Activated CD8-positive, alpha-beta memory T cell treated with anti-CD3 and anti-CD28 coated beads for 1 hour (primary cell): ENCODE measurements around the gene KCNJ16.

Source experiments
- DNase-seq, 2 donors: peaks; one replicate each; pipeline ENCODE4 v3.0.0-alpha.2; 2020; ENCODE audit warnings: low read depth in 1 of 2; ENCODE audit errors: extremely low read depth in 1 of 2

Gene KCNJ16

DNA sequence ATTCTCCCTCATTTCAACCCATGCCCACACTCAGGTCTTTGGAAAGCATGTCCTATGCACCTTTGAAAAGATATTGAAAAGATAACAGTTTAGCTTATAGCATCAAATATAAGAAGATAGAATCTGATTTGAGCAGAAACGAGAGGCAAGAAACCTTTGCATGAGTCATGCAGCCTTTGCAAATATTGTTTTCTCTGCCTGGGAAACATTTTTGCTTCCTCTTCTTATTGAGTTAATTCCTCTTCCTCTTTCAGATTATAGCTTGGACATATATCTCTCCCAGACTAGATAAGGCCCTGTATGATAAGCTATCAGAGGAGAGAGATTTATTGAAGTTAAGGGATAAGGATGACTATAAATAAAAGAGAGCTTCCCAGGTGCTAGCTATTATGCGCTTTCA is 48.2 kb downstream of the KCNJ16 start:
- no peak for DNase-seq

DNA sequence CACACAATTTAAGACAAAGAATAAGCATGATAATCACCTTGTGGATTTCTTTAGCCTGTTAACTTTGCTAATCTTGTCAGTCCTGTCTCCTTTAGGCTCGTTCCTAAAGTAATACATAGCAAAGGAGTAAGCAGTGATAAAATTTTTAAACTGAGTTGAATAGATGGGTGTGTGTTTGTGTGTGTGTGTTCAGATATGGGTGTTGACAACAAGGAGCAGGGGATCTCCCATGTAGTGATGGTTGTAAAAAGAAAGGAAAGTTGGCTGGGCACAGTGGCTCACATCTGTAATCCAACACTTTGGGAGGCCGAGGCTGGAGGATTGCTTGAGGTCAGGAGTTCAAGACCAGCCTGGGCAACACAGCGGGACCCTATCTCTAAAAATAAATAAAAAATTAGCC is 49.7 kb downstream of the KCNJ16 start:
- no peak for DNase-seq

DNA sequence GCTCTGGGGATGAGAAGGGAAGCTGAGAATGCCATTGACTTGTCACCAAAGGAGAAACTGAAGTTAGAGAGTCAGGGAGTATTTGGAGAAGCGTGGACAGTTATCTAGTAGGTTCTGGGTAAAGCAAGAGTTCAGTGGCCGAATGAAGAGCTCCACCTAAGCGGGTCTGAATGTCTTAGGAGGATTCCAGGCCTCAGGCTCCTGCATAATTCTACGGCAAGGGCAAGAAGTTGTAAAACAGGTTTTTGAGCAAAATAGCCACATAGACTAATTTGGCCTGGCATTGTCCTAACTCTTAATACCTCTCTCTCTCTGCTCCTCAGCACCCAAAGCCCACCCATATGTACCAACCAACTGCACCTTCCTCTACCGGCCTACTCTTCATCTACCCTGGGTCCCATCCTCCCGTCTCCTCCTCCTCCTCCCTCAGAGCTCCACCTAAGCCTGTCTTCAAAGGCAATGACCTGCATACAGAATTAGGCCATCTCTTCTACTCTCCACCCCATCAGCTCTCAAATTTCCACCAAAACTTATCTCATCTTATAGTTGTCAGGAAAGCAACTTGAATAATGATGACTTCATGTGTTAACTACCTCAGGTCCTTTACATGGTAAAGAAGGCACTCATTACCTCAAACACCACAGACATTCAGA is 52.3 kb downstream of the KCNJ16 start:
- no peak for DNase-seq

DNA sequence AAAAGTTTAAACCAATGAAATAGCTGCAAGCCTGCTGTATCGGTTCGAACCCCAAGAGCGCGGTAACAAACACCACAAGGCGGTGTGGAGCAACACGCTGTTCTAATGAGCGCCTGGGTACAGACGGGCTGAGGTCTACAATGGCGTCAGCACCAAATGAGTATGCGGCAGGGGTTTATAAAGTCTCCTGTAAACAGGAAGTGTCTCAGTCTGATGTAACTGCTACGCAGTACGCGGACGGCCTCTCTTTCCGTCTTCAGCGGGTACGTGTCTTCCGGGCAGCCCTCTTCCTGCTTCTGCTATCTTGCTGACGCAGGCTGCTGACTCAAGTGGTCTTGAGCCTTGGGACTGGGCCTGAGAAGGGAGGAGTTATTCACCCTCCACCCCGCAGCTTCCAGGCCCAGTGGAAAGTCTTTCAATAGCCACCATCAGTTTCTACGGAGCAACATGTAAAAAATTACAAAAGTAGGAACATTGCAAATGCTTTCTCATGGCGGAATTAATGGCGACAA is 53.8 kb downstream of the KCNJ16 start:
- no peak for DNase-seq

DNA sequence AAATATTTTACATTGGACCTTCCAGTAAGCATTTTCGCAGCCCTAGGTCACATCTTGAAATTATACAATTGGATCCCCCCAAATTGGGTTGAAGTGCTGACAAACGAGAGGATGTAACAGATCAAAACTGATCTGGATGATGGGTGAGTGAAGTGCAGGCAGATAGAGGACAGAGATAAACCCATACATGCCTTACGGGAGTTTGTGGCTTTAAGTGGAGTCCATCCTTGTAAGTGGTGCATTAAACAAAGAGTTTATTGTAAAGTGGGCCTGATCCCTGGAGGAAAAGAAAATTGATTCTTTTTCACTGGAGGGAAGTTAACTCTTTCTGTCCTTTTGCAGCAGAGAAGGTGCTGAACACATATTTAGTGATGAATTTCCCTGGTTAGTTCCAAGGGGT is 55.3 kb downstream of the KCNJ16 start:
- no peak for DNase-seq

DNA sequence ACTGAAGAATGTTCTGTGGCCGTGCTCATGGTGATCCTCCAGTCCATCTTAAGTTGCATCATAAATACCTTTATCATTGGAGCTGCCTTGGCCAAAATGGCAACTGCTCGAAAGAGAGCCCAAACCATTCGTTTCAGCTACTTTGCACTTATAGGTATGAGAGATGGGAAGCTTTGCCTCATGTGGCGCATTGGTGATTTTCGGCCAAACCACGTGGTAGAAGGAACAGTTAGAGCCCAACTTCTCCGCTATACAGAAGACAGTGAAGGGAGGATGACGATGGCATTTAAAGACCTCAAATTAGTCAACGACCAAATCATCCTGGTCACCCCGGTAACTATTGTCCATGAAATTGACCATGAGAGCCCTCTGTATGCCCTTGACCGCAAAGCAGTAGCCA is 57.5 kb downstream of the KCNJ16 start:
- no peak for DNase-seq

DNA sequence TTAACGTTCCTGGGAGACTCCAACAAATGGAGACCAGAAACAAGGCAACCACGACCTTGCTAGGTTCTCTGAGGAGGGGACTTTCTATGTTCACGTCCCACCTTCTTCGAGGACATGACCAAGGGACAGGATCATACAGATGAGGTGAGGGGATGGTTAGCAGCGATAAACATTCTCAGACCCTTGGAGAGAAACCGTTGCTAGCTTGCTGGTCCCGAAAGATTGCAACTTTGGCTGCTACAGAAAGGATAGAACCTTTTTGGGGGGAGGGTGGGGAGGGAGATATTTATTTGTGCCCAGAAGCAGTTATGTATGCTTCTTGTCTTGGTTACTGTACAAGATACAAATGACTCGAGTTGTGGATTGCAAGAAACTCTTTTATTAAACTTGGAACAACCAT is 59.0 kb downstream of the KCNJ16 start:
- DNase-seq, result no peak

DNA sequence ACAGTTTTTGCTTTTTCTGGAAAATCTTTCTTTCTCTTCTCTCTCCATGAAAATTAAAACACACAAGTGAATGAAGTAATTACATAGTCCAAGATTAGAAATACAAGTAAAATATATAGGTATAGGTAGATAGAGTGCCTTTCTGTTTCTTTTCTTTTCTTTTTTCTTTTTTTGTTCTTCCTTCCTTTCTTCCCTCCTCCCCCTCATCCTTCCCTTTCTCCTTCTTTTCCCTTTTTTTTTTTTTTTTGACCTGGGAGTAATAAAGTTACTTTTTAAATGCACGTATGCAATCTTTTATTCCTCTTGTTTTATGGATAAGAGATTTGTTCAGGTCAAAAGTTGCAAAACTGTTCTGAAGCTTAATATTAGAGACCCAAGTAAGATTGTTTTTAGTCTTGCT is 59.8 kb downstream of the KCNJ16 start:
- no peak for DNase-seq

DNA sequence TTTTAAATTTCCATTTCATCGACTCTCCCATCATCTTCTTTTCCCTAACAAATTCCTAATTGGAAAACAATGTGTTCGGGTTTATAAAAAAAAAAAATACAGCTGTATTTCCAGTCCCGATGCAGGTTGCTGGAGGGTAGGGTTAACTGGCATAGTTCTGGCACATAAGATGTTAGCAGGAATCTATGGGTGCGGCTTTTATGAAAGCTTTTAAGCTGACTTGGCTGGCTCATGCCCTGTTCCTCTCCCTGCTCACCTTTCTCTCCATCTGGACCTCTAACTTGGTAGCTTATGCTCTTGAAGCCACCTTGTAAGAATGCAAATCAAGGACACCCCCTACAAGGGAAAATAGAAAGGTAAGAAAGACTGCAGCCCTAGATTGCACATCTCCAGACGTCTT is 61.1 kb downstream of the KCNJ16 start:
- no peak for DNase-seq

DNA sequence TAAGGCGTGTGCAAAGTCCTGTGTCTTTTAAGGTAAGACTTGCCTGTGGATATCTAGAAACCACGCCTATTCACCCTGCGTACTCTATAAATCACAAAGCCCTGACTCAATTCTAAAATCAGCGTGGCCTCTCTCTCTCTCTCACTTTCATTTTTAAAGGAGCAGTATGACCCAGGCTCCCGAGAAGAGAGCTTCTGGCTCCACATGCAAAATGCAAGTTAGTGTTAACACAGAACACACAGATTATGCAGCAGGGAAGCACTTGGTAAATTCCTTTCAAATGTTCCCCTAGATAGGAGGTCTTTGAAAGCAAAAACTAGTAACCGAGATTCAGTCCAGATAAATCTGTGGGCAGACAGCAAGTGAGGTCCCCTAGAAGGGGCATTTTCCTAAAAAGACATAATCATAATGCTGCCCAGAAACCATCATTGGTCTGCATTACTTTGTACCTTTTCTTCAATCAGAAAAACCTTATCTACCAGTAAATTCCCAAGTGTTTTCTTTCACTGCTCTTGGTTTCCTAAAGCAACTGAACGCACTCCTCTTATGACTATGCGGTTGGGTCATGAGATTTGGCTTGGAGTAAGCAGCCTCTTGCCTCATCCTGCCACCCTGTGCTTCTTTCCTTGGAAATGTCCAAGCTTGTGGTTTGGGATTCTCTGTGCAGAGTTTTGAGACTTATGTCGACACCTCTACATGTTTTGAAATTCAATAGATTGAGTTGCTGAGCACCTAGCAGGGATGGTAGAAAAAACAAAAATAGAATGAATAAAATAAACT is 62.6 kb downstream of the KCNJ16 start:
- DNase-seq, result no peak

DNA sequence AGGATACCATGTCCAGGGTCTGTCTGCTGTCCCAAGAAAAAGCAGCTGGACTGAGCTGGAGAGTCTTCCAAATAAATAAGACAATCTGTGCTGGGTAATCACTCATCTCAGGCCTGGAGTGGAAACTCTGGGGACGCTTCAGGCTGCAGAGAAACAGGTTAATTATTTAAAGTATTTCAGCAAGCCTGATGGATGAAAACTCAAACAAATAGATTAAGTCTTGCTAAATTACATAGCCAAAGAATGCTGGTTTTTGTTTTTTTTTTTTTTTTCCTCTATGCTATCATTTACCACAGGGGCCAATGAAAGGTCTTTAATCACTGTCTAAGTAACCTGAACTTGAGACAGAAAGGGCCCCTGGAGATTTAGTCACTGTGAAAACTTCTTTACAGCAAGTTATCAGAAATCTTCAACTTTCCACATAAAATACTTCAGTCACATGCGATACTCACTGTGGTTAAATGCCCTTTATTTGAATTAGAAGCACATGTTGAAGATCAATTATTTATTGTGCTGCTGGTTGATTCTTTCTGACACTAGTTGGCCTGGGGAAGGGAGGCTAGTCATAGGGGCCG is 63.4 kb downstream of the KCNJ16 start:
- DNase-seq, result no peak

DNA sequence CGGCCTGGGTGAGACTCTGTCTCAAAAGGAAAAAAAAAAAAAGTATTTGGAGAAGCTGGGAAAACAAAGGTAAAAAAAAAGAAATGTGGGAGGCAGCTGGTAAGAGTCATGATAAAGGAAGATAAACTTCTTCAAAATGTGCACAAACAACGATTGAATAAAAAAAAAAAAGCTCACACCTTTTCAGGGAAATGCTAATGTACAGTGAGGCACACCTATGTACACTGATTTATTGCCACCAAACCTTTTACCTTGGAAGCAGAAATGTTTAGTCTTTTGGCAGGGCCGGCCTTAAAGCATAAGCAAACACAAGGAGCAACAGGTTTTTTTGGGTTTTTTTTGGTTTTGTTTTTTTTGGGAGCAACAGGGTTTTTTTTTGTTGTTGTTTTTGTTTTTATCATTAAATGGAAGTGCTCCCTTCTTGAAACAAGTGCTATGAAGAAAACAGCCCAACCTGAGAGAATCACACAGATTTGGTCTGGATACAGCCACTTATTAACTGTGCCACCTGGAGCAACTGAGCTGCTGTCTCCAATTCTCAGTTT is 64.5 kb downstream of the KCNJ16 start:
- no peak for DNase-seq

DNA sequence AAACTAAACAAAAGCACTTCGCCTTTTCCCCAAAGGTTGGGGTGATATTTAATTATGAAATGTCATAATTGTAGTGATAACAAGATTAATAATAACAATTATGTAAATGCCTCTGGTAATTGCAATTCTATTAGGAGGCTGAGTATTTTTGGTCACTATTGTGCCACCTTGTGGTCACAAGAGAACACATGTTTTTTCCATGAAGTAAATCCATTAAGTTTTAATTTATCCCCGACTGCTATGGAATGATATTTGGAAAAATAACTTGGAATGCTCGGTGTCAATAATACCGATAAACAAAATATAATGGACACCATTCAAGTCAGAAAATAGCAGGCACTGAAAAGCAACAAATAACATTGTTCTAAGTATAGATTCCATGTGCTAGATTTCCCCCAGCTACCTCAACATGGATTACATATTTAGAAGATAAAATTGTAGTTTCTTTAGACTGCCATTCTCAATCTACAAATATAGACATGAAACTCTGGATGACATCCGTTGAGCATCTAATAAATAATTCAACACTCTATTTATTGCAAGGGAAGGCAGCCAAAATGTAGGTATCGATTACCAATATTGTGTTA is 69.3 kb downstream of the KCNJ16 start:
- DNase-seq, result no peak

DNA sequence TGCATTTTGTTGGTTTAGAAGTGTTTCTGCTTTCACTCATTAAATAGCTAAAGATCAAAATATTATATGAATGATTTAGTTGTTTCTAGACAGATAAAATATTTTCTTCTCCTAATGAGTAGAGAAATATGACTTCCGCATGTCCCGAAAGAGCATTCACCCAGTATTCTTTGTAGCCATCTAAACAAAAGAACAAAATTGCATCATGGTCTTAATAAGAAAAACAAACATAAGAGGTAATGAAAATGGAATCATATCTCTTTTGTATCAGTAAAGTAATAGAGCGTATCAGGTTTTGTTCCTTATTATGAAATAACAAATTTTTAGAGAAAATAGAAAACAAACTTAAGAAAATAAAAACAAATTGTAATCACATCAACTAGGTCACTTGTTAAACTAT is 78.2 kb downstream of the KCNJ16 start:
- DNase-seq, result no peak

DNA sequence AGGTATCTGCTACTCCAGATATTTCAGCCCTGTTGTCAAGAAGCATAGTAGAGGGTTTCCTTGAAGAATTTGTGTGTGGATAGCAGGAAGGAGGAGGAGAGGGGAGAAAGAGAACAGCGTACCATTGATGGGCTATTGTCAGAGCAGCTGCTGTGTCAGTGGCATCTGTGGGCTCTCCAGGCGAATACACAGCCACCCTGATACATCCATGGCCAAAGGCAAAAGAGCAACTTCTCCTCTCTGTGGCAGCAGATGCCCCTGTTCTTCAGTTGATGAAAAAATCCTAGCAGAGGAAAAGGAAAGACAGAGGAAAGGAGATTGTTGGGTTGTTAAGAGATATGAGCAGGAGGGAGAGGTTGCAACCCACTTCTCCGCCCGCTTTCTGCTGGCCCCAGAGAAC is 82.1 kb downstream of the KCNJ16 start:
- no peak for DNase-seq

DNA sequence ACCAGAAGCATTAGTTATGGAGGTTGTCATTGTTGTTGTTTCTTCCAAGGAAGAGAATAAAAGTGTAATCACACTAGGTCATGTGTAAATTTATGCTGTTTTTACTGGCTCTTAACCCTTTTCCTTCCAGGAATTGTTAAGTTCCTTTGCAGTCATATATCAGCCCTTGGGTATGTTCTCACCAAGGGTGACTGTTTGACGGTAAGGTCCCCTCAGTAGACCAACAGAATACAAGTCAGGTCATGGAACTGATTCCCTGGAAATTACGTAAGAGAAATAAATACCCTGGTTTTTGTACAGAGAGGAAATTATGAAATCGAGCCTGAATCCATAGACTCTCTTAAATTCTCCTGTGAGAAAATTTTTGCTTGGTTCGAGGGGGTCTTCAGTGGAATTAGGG is 83.2 kb downstream of the KCNJ16 start:
- no peak for DNase-seq

DNA sequence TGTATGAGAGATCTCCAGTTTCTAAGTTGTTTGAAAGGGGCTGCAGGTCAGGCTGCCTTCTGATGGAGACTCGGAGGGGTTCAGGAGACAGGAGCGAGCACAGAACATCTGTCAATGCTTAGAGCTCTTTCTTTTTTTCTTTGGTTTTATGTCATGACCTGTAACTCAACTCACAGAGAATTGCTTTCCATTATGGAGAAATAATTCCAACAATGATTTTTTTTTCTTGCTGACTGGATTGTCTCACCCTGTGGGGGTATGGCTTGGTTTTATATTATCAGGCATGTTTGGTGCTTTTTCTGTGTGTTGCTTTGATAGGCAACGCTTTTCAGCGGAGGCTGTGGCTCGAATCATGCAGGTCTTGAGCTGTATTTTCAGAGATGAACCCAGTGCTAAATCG is 83.6 kb downstream of the KCNJ16 start:
- DNase-seq, result no peak

DNA sequence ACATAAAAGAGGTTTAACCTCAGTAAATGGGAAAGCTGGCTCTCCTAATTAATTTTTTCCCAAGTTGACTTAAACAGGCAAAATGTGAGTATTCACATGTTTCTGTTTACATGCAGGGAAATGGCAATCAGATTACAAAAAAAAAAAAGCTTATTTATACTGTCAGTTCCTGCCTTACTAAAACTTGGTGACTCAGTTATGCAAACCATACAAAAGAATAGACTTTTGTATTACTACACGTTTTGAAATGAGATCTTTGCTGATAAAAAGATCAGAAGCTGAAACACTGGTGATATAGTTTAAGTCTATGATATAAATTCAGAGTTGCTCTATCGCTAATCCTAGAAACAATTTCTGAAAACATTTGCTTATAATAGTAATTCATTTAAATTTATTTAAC is 85.0 kb downstream of the KCNJ16 start:
- DNase-seq, result no peak

DNA sequence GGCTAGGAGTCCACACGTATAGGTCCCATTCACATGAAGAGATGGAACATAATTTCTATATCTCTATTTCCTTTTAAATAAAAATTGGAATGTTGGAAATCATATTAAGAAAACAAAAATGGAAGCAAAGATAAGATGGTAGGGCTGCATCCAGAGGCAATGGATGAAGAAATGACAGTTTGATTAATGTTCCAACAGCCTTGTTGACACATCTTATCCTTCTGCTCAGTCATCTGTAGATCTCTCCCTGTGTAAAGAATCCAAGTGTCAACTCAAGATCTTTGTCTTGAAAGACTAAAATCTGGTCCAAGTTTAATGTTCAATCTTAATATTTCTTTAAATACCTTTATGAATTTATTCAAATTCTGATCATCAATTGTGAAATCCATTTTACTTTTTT is 86.5 kb downstream of the KCNJ16 start:
- no peak for DNase-seq

DNA sequence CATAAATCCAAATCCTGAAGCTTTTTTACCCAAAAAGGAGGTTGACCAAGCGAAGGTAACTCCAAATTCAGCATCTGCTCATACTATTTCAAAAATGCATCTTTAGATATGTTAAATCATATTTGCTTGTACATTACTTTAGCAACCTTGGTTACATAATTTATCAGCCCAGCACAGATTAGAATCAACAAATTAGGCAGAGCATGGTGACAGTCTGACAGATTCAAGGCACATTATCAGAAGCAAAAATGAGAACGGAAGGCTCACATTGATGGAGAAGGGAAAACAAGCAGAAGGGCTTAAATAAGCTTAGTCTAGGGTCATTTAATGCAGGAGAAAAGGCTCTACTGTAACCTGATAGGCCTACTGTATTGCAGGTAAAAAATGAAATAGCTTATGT is 90.4 kb downstream of the KCNJ16 start:
- DNase-seq, result no peak

DNA sequence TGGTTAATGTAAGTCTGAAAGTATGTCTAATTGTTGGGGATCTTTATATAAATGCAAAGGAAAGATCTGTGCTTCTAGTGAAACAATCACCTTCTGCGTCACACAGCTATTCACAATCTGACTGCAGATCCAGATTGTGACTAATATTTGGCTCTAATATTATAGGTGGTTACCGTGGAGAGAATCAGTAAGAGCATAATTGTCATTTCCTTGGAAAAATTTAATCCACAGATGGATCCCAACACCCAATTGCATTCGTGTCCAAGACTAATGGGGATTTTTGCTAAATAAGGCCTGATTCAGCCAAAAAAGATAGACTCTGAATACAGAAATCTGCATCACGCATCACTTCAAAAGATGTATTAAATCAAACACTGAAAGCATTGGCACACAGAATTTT is 91.6 kb downstream of the KCNJ16 start:
- DNase-seq, result no peak
